Activated CD4-positive, alpha-beta T cell treated with anti-CD3 and anti-CD28 coated beads for 4 hours (primary cell): ENCODE results near the gene CTDNEP1.
"Not testable (repeated sequence)": the region's sequence is repeated elsewhere in the genome, so short reads cannot be mapped to it uniquely, and the experiment has no call there.

ENCODE experiments used
- DNase-seq, 2 donors: peaks; one replicate each; pipeline ENCODE4 v3.0.0-alpha.2; 2020

CTDNEP1 gene

GRCh38 chr17:7243838-7244237 is 7.7 kb downstream of the CTDNEP1 start:
- not testable (repeated sequence) for DNase-seq

DNA sequence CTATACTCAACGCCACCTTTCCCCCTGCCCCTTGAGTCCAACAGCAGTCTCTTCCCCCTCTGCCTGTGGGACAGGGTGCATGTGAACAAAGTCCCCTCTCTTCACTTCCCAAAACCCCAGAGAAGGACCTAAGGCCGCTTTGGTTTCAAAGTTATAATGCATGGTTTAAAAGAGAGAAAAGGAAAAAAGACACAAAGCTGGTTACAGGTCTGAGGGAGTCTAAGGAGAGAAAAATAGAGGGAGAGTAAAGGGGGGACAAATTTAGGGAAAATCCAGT is 8.1 kb downstream of the CTDNEP1 start:
- no peak for DNase-seq

DNA sequence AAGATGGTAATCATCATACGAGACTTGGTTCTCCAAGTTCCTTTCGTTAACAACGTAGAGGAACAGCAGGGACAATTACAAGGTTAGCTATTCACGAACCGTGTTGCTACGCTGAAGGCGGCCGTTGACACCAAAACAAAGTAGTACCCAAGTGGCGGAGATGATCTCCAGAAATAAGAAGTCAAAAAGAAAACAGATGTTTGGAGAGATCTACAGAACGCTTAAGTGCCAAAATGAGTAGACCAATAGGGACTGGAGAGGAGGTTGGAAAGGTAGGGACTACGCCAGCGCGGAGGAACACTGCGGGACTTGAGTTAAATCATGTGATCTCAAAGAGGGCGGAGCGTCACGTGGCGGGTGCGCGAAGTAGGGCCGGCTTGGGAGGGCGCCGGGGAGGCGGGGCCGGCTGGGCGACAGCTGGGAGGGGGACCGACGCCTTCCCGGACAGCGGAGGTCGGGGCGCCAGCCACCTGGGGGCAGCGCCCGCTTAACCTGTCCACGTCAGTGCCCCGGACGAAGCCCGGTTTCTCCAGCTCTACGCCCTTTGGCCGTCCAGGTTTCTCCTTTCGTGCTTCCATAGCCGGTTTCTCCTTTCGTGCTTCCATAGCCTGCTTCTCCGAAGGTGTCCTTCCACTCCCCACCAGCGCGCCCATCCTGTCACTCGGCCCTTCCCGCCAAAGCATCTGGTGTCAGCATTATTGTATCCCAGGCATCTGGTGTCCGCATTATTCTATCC is 8.6 kb downstream of the CTDNEP1 start:
- peak; percentile 92 to 93 for DNase-seq

DNA sequence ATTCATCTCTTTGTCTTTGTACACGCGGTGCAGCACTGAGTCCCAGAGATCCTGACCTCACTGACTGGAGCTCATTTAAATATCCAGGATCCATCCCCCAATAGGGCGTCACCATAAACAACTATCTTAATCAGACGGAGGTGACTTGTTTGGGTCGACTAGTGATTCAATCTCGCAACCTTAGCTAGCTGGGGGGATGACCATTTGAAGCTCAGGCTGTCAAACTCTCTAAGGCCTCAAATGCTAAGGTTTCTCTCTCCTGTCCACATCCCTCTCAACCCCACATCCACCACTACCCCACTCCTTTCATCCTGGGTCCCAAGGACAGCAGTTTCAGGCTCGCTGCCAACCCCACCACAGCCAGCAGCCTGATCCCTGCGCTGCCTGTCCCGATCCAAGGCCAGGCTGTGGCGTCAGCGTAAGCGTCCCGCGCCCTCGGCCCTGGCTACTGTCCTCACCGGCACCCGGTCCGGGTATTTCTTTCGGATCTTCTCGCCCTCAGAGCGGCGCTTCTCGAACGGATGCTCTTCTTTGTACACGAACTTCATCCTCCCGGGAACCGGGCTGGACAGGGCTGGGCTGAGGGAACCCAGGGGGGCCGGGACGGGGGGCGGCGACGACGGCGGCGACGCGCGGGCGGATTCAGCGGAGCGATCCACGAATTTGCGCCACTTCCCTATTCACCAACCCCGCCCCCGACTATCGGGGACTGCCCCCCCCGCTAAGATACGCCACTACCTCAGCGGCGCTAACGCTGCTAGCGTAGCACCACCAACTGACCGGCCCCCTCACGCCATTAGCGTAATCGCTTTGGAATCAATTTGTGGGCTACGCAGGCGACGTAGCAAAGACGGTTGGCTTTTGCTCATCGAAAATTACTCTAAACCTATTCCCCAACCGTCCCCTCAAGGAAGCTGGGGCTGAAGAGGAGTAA is 9.5 kb downstream of the CTDNEP1 start, which contains the start of gene GABARAP:
TSS of gene GABARAP (minus strand) at position 667 of the 934 bp plus-strand sequence. CDS start at position 548, 119 bp downstream.
- DNase-seq, result peak; percentile 94 to 96

DNA sequence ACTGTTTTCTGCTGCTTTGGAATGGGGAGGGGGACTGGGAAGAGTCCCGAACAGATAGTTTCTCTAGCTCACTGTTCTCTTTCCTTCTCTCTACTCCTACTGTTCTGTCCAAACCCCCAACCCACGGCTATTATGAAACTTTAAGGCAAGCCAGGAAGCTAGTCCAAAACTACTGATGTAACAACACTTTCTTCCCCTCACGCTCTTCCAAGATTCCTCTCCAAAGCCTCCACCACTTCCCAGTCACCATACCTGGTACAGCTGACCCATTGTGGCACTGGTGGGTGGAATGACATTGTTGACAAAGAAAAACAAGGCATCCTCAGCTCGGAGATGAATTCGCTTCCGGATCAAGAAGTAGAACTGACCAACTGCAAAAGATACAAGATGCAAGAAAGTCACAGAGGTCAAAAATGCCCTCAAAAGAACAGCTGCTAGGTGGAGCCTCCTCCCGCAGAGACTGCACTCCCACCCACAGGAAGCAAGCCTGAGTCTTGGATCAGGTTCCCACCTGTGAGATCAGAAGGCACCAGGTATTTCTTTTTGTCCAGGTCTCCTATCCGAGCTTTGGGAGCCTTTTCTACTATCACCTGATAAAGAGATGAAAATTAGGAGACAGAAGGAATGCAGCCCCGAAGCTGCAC is 10.3 kb downstream of the CTDNEP1 start:
- DNase-seq, result no peak

- no peak for DNase-seq
These were observed 11.2 kb downstream of the CTDNEP1 start for GRCh38 chr17:7240375-7240774.

DNA sequence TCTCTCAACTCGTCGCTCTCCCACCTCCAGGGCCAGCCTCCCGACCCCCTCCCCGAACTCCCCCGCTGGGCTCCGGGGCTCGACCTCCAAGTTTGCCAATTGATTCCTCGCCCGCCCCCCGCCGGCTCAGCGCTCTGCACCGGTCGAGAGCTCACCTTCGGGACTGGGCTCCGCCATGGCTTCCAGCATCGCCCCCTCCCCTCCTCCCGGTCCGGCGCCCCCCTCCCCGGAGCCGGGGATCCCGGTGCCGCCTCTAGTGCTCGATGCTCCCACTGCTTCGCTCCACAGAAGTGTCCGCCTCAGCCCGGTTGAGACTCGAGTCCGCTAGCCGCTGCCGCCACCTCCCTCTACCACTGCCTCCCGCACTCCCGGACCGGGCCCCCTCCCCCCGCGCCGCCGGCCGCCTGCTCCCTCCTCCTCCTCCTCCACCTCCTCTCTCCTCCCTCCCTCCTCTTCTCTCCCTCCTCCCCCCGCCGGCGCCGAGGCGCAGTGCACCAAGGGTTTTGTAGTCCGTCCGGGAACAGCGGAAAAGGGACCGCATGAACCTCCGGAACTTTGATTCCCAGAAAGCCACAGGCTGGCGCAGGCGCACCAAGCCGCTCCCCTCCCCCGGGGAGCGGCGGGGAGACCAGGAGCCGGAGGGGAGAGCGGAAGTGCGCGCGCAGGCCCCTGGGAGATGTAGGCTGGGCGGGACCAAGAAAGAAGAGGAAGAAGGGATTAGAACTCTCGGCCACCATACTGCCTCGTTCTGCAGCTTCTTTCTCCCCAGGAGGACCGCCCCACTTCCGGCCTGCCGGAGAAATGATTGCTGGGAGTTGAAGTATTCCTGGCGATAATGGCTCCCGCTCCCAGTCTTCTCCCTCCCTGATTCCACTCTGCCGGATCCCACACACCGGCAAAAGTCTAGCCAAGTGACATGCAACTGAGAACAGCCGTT is 12.2 kb downstream of the CTDNEP1 start, which contains the start of gene PHF23:
TSS of gene PHF23 (minus strand) at position 367 of the 937 bp plus-strand sequence. CDS start at position 189, 178 bp downstream.
- peak; percentile 98 for DNase-seq

- DNase-seq, result peak in 1 of 2 donors; percentile 31
These were observed 13.0 kb downstream of the CTDNEP1 start for GRCh38 chr17:7238420-7239090.

DNA sequence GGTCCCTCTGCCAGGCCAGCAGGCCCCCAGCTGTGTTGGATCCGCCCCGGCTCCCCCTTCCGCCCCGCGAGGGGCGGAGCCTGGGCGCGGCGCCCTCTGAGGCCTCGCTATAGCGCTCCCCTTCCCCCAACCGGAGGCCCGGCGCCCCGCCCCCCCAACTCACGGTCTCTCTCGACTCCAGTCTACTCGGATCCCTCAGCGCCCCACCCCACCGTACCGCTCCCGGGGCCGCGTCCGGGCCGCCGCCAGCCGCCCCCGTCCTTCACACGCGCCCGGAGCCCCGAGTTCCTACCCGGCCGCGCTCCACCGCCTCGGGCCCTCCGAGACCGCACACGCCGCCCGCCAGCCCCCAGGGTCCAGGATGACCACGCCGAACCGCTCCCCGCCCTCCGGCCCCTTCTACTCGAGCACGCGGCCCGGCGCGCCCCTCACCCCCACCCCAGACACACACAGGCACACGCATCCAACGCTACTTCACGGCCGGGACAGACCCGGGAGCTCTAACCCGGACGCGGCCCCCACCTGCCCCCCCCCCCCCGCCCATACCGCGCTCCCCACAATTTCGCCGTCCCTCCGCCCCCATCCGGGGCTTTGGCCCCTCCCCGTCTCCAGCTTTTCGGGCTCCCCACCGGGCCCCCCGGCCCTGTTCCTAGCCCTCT is 13.6 kb downstream of the CTDNEP1 start:
- DNase-seq, result peak; percentile 89 to 90

GRCh38 chr17:7237266-7237760 is 14.2 kb downstream of the CTDNEP1 start:
- DNase-seq, result no peak

DNA sequence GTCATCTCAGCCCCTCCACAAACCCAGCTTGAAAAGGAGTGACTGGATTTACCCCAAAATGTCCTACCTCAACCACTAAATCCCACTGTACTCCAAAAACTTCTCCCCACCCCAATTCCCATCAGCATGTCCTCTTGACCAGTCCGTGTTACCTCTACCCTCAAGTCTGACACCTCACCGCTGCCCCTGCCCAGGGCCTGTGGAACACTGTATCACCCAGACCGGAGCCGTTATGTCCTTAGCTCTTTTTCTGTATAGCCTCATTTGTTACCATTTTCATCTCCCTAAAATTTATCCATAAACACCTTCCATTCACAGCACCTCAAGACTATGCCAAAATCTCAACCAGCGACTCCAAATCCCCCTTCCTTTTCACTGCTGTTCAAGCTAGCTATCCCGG is 14.7 kb downstream of the CTDNEP1 start:
- no peak for DNase-seq

DNA sequence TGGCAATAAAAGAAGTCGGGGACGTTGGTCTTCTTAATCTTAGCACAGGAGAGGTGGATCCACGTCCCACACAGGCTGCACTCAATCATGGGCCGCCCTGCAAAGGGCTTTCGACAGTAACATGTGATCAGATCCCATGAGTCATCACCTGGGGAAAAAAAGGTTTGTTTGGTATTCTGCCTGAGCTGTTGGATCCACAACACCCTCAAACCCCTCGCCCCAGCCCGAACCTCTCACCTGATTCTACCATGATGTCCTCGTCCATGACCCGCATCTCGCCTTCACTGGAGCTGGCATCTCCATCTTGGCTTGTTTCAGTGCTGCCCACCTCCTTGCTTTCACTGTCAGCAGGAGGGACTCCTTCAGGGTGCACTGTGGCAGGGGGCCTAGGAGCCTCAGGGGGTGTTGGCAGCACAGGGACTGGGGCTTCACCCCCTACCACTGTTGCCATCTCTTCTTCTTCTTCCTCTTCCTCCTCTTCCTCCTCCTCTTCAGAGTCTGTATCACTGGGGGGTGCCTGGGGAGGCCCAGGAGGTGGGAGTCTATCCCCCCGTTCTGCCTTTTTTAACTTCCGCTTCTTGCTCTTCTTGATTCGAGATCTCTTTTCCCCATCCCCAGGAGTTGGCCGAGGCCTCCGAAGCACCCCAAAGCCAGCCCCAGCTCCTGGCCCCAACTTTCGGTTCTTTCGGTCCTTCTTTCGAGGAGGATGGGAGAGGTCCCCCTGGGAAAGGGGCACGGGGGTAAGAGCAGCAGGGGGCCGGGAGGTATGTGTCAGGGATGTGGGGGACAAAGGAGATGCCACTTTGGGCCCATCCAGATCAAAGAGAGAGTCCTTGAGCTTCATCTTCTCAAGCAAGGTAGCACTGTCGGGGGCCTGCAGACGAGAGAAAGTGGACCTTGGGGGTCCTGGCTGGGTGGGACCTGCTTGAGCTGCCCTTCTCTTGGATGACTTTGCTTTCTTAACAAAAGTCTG is 15.6 kb downstream of the CTDNEP1 start:
- DNase-seq, result peak in 1 of 2 donors; percentile 22

GRCh38 chr17:7234083-7234951 is 17.2 kb downstream of the CTDNEP1 start, which contains the start of gene DVL2:
DVL2 (minus strand) TSS chr17:7234517; CDS start chr17:7234262, 255 bp downstream.
- DNase-seq, result peak; percentile 93 to 96

DNA sequence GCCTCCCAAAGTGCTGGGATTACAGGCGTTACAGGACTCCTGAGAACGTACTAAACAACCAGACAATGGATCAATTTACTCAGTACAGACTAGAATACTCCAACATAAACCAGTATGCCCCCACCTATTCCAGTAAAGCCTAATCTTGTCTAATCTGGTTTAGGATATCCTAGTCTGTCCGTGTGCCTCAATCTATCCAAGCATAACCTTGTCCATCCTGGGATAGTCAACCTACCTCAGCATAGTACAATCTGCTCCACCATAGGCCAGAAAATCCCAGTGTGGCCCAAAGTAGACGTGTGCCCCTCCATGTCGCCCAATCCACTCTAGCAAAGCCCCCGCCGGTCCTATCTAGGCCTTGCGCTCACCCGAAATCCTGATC is 17.8 kb downstream of the CTDNEP1 start:
- DNase-seq, result no peak

DNA sequence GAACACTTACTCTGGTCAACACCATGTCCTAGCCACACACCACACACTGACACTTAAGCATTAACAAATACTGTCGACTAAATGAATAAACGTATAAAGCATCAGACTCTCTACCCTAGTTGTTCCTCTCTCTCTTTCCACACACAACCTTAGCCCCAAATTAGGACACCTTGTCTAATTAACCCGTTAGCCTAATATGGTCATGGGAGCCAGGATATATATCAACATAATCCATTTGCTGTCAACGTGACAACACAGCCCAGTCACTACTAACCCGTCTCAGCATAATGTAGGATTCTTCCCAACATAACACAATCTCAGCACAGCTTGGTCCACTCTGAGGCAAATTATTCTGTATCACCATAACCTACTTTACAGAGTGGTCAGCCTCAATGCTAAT is 19.4 kb downstream of the CTDNEP1 start:
- DNase-seq, result no peak

- DNase-seq, result no peak
These were observed 22.0 kb downstream of the CTDNEP1 start for GRCh38 chr17:7229504-7229903.

- DNase-seq, result no peak
These were observed 22.6 kb downstream of the CTDNEP1 start for GRCh38 chr17:7228920-7229319.
